ENCODE results near the gene FAM53A. TPM values are rescaled to one million over a fixed set of nuclear protein-coding genes. Genes with fewer than 3 reads are reported as not detected.

Gene FAM53A
- total RNA-seq, 2 donors from 2014 or later = 1.8 to 2.6 TPM

GRCh38 chr4:1721003-1721665 is 37.0 kb upstream of the FAM53A start, which contains the start of the genes TACC3 and TMEM129:
Gene TACC3, plus strand, starts transcription at chr4:1721521. Its CDS starts 1,901 bp downstream, at chr4:1723422.
Gene TMEM129, minus strand, starts transcription at chr4:1721323. Its CDS starts 486 bp downstream, at chr4:1720837.
- Mint-ChIP-seq H3K4me3 (peak within 1 kb of the TSS; percentile 98), H3K27me3 (no peaks in the 10 kb centered on the region), H3K9me3 (no peaks in the 10 kb centered on the region), H3K4me1 (peaks cover 17% of the 10 kb centered on the region), H3K36me3 (ENCODE audit: low read depth) (peaks cover 55% of the 10 kb centered on the region), H3K27ac (peak within 1 kb of the TSS; percentile 97)
- peak; percentile 79 for ATAC-seq (replicated peaks)

DNA sequence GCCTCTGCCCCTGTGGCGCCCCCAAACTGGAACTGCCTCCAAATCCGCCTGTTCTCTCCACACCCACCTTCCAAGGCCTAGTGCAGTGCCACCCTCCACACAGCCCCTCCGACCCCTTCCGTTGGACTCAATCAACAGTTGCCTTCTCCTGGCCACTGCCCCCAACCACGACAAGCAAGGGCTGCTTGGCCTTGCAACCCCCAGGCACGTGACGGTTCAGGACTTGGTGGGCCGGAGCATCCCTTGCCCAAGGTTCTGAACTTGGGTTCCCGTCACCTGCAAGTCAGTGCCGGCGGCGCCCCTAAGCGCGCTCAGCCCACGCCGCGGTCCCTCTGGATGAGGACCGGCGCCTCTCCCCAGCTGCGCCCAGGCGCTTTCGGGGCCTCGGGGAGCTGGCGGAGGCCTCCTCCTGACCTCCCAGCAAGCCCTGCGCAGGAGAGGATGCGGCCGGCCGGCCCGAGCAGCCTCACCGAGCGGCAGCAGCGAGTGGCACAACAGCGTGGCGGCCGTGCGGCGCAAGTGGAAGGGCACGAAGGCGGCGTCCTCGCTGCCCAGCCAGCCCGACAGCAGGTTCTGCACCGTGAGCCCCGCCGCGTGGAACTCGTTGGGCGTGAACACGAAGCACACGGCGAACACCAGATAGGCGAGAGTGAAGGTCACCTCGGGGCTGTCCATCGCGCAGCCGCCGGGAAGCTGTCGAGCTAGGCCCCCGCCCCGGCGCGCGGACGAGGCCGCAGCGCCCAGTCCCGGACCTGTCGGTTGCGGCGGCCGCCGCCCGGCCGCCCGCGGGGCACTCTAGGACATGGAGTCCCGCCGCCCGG is 36.3 kb upstream of the FAM53A start:
- peak; percentile 23 for ATAC-seq (replicated peaks)
- Mint-ChIP-seq H3K4me3 (peak overlapping the region; percentile 98), H3K9me3 (no peaks in the 10 kb centered on the region), H3K27ac (peak overlapping the region; percentile 88), H3K36me3 (ENCODE audit: low read depth) (peaks cover 55% of the 10 kb centered on the region), H3K4me1 (peaks cover 17% of the 10 kb centered on the region), H3K27me3 (no peaks in the 10 kb centered on the region)

GRCh38 chr4:1718095-1718850 is 34.2 kb upstream of the FAM53A start:
- no peaks in the 10 kb centered on the region for H3K9me3 Mint-ChIP-seq
- H3K4me1 Mint-ChIP-seq = peaks cover 15% of the 10 kb centered on the region
- H3K4me3 Mint-ChIP-seq = peak overlapping the region; percentile 98
- peaks cover 55% of the 10 kb centered on the region for H3K36me3 Mint-ChIP-seq (ENCODE audit: low read depth)
- no peak for ATAC-seq (replicated peaks)
- H3K27me3 Mint-ChIP-seq = no peaks in the 10 kb centered on the region
- no peak overlapping the region for H3K27ac Mint-ChIP-seq

GRCh38 chr4:1717129-1718094 is 33.3 kb upstream of the FAM53A start:
- Mint-ChIP-seq H3K4me3 (peak overlapping the region; percentile 98), H3K4me1 (peaks cover 6% of the 10 kb centered on the region), H3K9me3 (no peaks in the 10 kb centered on the region), H3K27me3 (no peaks in the 10 kb centered on the region), H3K27ac (no peak overlapping the region), H3K36me3 (ENCODE audit: low read depth) (peaks cover 54% of the 10 kb centered on the region)
- ATAC-seq (replicated peaks) = no peak

GRCh38 chr4:1716065-1716945 is 32.2 kb upstream of the FAM53A start:
- Mint-ChIP-seq H3K36me3 (ENCODE audit: low read depth) (peaks cover 51% of the 10 kb centered on the region), H3K4me1 (peaks cover 6% of the 10 kb centered on the region), H3K9me3 (no peaks in the 10 kb centered on the region), H3K27ac (no peak overlapping the region), H3K4me3 (peak overlapping the region; percentile 99), H3K27me3 (no peaks in the 10 kb centered on the region)
- no peak for ATAC-seq (replicated peaks)

GRCh38 chr4:1715002-1715758 is 31.1 kb upstream of the FAM53A start:
- H3K9me3 Mint-ChIP-seq = no peaks in the 10 kb centered on the region
- no peak for ATAC-seq (replicated peaks)
- H3K4me1 Mint-ChIP-seq = peaks cover 13% of the 10 kb centered on the region
- H3K27me3 Mint-ChIP-seq = no peaks in the 10 kb centered on the region
- H3K4me3 Mint-ChIP-seq = peak overlapping the region; percentile 99
- H3K36me3 Mint-ChIP-seq (ENCODE audit: low read depth) = peaks cover 62% of the 10 kb centered on the region
- peak overlapping the region; percentile 52 for H3K27ac Mint-ChIP-seq

DNA sequence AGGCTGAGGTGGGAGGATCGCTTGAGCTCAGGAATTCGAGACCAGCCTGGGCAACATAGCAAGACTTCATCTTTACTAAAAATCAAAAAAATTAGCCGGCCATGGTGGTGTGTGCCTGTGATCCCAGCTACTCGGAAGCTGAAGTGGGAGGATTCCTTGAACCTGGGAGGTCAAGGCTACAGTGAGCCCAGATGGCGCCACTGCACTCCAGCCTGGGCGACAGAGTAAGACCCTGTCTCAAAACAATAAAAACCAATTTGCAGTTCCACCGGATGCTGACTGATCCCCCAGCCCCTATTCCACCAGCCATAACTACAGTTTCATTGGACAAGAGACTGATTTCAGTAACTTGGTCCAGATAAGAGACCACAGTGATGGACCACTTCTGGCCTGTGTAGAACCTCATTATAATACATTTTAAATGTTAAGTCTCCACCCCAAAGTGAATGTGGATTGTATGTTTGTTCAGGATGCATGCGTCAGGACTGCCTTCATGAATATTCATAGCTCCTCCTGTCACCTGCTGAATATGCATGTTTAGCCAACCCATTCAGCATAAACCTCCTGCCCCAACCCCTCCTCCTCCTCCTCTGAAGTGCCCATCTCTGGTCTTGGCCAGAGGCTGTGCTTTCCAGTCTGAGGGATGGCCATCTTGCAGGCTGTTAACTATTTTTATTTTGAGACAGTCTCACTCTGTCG is 30.3 kb upstream of the FAM53A start:
- H3K27me3 Mint-ChIP-seq = no peaks in the 10 kb centered on the region
- peak overlapping the region; percentile 95 for H3K27ac Mint-ChIP-seq
- peak overlapping the region; percentile 99 for H3K4me3 Mint-ChIP-seq
- peaks cover 70% of the 10 kb centered on the region for H3K36me3 Mint-ChIP-seq (ENCODE audit: low read depth)
- peaks cover 18% of the 10 kb centered on the region for H3K4me1 Mint-ChIP-seq
- ATAC-seq (replicated peaks) = no peak
- H3K9me3 Mint-ChIP-seq = no peaks in the 10 kb centered on the region

DNA sequence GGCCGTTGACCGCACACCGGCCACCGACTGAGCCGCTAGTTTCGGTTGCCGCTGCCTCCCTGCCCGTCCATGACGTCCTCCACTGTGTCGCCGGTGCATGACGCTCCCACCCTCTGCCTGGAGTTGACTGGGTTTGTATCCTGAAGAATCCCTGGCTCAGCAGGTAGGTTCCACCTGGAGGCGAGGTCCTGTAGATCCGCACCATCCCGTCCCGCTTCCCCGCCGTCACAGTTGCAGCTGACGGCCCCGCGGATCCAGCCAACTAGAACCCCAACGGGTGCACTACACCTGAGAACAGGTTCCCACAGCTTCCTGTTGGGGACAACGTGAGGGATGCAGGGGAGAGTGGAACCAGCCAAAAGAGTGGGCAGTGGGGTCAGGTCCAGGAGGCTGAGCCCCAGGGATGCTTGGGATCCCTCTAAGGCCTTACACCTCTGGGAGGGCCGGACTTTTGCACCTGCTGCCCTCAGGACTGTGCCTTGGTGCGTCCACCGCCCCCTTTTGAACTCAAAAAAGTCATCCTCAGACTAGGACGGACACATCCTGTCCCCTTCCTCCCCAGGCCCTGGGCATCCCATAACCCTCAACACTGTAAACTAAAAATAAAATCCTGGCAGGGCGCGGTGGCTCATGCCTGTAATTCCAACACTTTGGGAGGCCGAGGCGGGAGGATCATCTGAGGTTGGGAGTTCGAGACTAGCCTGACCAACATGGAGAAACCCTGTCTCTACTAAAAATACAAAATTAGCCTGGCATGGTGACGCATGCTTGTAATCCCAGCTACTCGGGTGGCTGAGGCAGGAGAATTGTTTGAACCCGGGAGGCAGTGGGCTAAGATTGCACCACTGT is 29.1 kb upstream of the FAM53A start:
- Mint-ChIP-seq H3K4me3 (peak overlapping the region; percentile 99), H3K27ac (peak overlapping the region; percentile 95), H3K36me3 (ENCODE audit: low read depth) (peaks cover 74% of the 10 kb centered on the region), H3K4me1 (peaks cover 29% of the 10 kb centered on the region), H3K27me3 (no peaks in the 10 kb centered on the region), H3K9me3 (no peaks in the 10 kb centered on the region)
- peak; percentile 22 for ATAC-seq (replicated peaks)

GRCh38 chr4:1712216-1713002 is 28.3 kb upstream of the FAM53A start, which contains the start of gene SLBP:
Gene SLBP, minus strand, starts transcription at chr4:1712319. Its CDS starts 131 bp downstream, at chr4:1712188.
- peak within 1 kb of the TSS; percentile 100 for H3K4me3 Mint-ChIP-seq
- peaks cover 79% of the 10 kb centered on the region for H3K36me3 Mint-ChIP-seq (ENCODE audit: low read depth)
- peak within 1 kb of the TSS; percentile 97 for H3K27ac Mint-ChIP-seq
- H3K27me3 Mint-ChIP-seq = no peaks in the 10 kb centered on the region
- H3K4me1 Mint-ChIP-seq = peaks cover 29% of the 10 kb centered on the region
- H3K9me3 Mint-ChIP-seq = no peaks in the 10 kb centered on the region
- peak; percentile 91 for ATAC-seq (replicated peaks)

- H3K27ac Mint-ChIP-seq = peak overlapping the region; percentile 97
- H3K4me1 Mint-ChIP-seq = peaks cover 29% of the 10 kb centered on the region
- no peaks in the 10 kb centered on the region for H3K9me3 Mint-ChIP-seq
- ATAC-seq (replicated peaks) = no peak
- H3K4me3 Mint-ChIP-seq = peak overlapping the region; percentile 100
- H3K27me3 Mint-ChIP-seq = no peaks in the 10 kb centered on the region
- H3K36me3 Mint-ChIP-seq (ENCODE audit: low read depth) = peaks cover 85% of the 10 kb centered on the region
These were observed 27.6 kb upstream of the FAM53A start for GRCh38 chr4:1711571-1712215.
